Measurements from ENCODE around the gene KLHL2.

Gene KLHL2

GRCh38 chr4:165190591-165191347 is 16.6 kb upstream of the KLHL2 start:
- H3K4me3 ChIP-seq (replicated peaks; ENCODE audit: insufficient read depth, low read length) = no peak overlapping the region
- no peak overlapping the region for H3K27ac ChIP-seq (replicated peaks)
- TF ChIP-seq GABPA (IDR thresholded peaks at IDR 0.05; ENCODE audit: low read depth) (no peak), SPI1 (IDR thresholded peaks at IDR 0.05; ENCODE audit: borderline replicate concordance, low read depth) (no peak), REST (IDR thresholded peaks at IDR 0.05; ENCODE audit: insufficient replicate concordance, low read depth) (no peak), CTCF (IDR thresholded peaks at IDR 0.05; ENCODE audit: insufficient read depth, low read length) (no peak), POLR2AphosphoS5 (IDR thresholded peaks at IDR 0.05; ENCODE audit: low read depth) (no peak)
- H3K27me3 ChIP-seq (ENCODE audit: insufficient read depth, poor library complexity, severe bottlenecking) = no peaks in the 10 kb centered on the region
- DNase-seq (ENCODE audit: low read depth in 1 of 2, low spot score in 1 of 2) = no peak

DNA sequence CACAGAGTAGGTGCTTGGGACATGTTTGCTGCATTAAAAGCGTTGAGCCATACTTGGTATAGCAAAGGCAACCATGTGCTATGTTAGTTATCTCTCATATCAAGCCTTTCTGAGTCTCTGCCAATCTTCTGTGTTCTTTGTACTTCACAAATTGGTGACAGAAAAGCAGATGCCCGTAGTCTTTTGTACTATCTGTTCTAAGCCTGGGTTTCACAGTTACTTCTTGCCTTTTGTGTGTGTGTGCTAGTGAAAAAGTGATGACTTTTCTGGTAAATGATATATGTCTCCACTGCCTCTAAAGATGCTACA is 16.1 kb upstream of the KLHL2 start:
- no peaks in the 10 kb centered on the region for H3K27me3 ChIP-seq (ENCODE audit: insufficient read depth, poor library complexity, severe bottlenecking)
- DNase-seq (ENCODE audit: low read depth in 1 of 2, low spot score in 1 of 2) = no peak
- H3K27ac ChIP-seq (replicated peaks) = no peak overlapping the region
- H3K4me3 ChIP-seq (replicated peaks; ENCODE audit: insufficient read depth, low read length) = no peak overlapping the region
- TF ChIP-seq GABPA (IDR thresholded peaks at IDR 0.05; ENCODE audit: low read depth) (no peak), POLR2AphosphoS5 (IDR thresholded peaks at IDR 0.05; ENCODE audit: low read depth) (no peak), SPI1 (IDR thresholded peaks at IDR 0.05; ENCODE audit: borderline replicate concordance, low read depth) (no peak), CTCF (IDR thresholded peaks at IDR 0.05; ENCODE audit: insufficient read depth, low read length) (no peak)

- DNase-seq (ENCODE audit: low read depth in 1 of 2, low spot score in 1 of 2) = no peak
- Histone ChIP-seq H3K27ac (replicated peaks) (no peak overlapping the region), H3K27me3 (ENCODE audit: insufficient read depth, poor library complexity, severe bottlenecking) (no peaks in the 10 kb centered on the region), H3K4me3 (replicated peaks; ENCODE audit: insufficient read depth, low read length) (no peak overlapping the region)
- TF ChIP-seq POLR2AphosphoS5 (IDR thresholded peaks at IDR 0.05; ENCODE audit: low read depth) = no peak
- TF ChIP-seq CTCF (IDR thresholded peaks at IDR 0.05; ENCODE audit: insufficient read depth, low read length) = no peak
- TF ChIP-seq GABPA (IDR thresholded peaks at IDR 0.05; ENCODE audit: low read depth) = no peak
- no peak for TF ChIP-seq SPI1 (IDR thresholded peaks at IDR 0.05; ENCODE audit: borderline replicate concordance, low read depth)
- no peak for TF ChIP-seq REST (IDR thresholded peaks at IDR 0.05; ENCODE audit: insufficient replicate concordance, low read depth)
Observed at GRCh38 chr4:165191814-165192499, 15.4 kb upstream of the KLHL2 start.

Data from HL-60 (cell line).